GM12878 (cell line): ENCODE measurements around the gene TEX9.

Source experiments
- CREM ChIP-seq: IDR thresholded peaks from 2 replicates; pipeline ENCODE4 v1.6.1; 2014; ENCODE audit warnings: antibody characterized with exemption, low read depth
- MYC ChIP-seq: IDR thresholded peaks from 2 replicates; pipeline ENCODE4 v1.6.1; 2011; ENCODE audit warnings: mild to moderate bottlenecking, low read length, moderate library complexity, inconsistent platforms; ENCODE audit not compliant: insufficient read depth, insufficient replicate concordance, insufficient read length, severe bottlenecking
- POLR2A ChIP-seq: IDR thresholded peaks from 2 replicates; pipeline ENCODE4 v1.6.1; 2011; ENCODE audit warnings: low read depth, mild to moderate bottlenecking, low read length
- ZNF274 ChIP-seq: IDR thresholded peaks from one replicate; pipeline ENCODE4 v1.8.0; 2011; ENCODE audit not compliant: insufficient read length, insufficient read depth
- TF ChIP-seq, protein P1 (sequence below): IDR thresholded peaks from 2 replicates; pipeline ENCODE4 v1.6.1; 2011; ENCODE audit warnings: low read depth, mild to moderate bottlenecking, low read length, moderate library complexity, borderline replicate concordance; ENCODE audit errors: extremely low read depth

DNA sequence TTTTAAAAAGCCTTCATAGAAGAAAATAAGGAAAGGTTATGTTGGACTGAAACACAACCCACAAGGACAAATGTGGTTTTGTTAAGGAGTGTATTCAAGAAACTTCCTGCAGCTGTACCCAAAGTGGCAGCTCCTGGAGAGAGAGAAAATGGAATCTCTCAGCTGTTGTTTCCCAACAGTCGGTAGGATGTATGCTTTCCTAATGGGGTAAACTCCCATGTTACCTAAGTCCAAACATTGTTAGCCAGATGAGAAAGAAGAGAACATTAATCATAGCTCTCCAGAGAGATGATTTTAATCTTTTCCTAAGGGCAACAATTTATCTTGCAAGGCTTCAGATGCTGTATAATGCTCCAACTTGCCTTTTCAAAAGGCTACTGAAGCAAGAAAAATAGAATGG is 22.6 kb upstream of the TEX9 start:
- TF ChIP-seq ZNF274 (no peak), POLR2A (no peak), CREM (no peak), MYC (no peak)
- TF ChIP-seq, protein P1, sequence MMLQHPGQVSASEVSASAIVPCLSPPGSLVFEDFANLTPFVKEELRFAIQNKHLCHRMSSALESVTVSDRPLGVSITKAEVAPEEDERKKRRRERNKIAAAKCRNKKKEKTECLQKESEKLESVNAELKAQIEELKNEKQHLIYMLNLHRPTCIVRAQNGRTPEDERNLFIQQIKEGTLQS, result no peak
